Measurements from ENCODE around the gene HMX2. TPM values are rescaled to one million over a fixed set of nuclear protein-coding genes. Genes with fewer than 3 reads are reported as not detected.

Gene HMX2
- total and polyA plus RNA-seq, 2 of the 8 experiments (the other 6 are each of a cell fraction or from before 2014, with no cell fraction given) = 2.0 to 2.7 TPM

DNA sequence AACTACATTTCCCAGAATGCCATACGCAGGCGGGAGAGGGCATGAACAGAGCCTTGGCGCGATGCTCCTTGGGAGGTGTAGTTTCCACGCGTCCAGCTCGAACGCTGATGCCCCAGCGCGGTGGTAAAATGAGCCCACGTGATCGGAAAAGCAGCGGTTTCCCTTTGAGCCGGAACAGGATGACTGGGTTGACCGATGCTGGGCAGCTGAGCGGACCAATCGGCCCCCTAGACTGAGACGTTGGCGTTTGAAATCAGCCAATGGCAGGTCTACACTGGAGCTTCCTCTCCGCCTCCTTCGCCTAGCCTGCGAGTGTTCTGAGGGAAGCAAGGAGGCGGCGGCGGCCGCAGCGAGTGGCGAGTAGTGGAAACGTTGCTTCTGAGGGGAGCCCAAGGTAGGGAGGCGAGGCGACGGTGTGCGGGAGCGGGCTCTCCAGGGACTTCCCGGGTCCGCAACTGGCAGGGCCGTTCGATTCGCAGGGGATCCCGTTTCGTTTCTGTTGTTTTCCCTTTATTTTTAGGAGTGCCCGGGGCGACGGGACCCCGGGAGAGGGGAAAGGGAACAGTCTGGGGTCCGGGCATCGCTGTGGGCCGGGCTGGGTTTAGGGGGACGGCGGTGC, 6.3 kb downstream of the HMX2 start, which contains the start of gene BUB3 (continued):
- TF ChIP-seq CHD7 (IDR thresholded peaks at IDR 0.05; ENCODE audit: insufficient replicate concordance, low read length) (no peak), CEBPB (IDR thresholded peaks at IDR 0.05; ENCODE audit: low read depth, low read length) (no peak), KDM4A (IDR thresholded peaks at IDR 0.05; ENCODE audit: low read depth, low read length, severe bottlenecking) (peak; percentile 87), MAFK (IDR thresholded peaks at IDR 0.05; ENCODE audit: low read depth, low read length) (no peak), POLR2A (IDR thresholded peaks at IDR 0.05; ENCODE audit: control extremely low read depth in 1 of 2, low read depth in 2 of 2, low read length in 2 of 2) (peak in 1 of 2 experiments; percentile 95; a peak in 2 of 3 replicates), MAX (IDR thresholded peaks at IDR 0.05) (peak; percentile 85), SRF (IDR thresholded peaks at IDR 0.05; ENCODE audit: low read depth, low read length) (no peak), HDAC6 (IDR thresholded peaks at IDR 0.05; ENCODE audit: low read depth, low read length) (no peak), TEAD4 (IDR thresholded peaks at IDR 0.05; ENCODE audit: low read depth, low read length) (no peak), RNF2 (IDR thresholded peaks at IDR 0.05; ENCODE audit: borderline replicate concordance, low read depth, low read length, missing control alignments, poor library complexity, severe bottlenecking) (no peak), ASH2L (IDR thresholded peaks at IDR 0.05; ENCODE audit: low read length) (peak; percentile 88)
